IMR-90 (cell line): ENCODE results near the gene MTRF1L. TPM values are rescaled to one million over a fixed set of nuclear protein-coding genes. Genes with fewer than 3 reads are reported as not detected.
A peak's percentile ranks its signal among the peaks of the same experiment; 100 is the strongest.

Source experiments
- ATAC-seq: fragments of 200-7000 bp; cut with Tn5 transposase; 2 replicates; pipeline ENCODE4 v1.9.1; 2020; ENCODE audit warnings: low read depth, mild to moderate bottlenecking, moderate library complexity
- BruUV-seq: library from RNA; stranded (reverse); fragments of 400-500 nt; replicated peaks from 2 replicates; lab custom pipeline; 2021; lab: Mats Ljungman, UMichigan
- CTCF ChIA-PET: fragments of 300-600 bp; formaldehyde crosslinking; extraction: SDS; loops from one replicate; lab custom pipeline; 2021; ENCODE audit warnings: antibody characterized with exemption; lab: Yijun Ruan, JAX
- POLR2A ChIA-PET: fragments of 300-600 bp; sonication (Branson Sonifier 250); formaldehyde crosslinking; loops from one replicate; lab custom pipeline; 2022; ENCODE audit warnings: antibody characterized with exemption; ENCODE audit not compliant: unreplicated experiment; lab: Charles Lee
- DNase-seq: peaks from one replicate; pipeline ENCODE4 v3.0.0; 2013
- H2AFZ ChIP-seq: replicated peaks from 2 replicates; pipeline ENCODE3; 2013; ENCODE audit warnings: low read length, mild to moderate bottlenecking; ENCODE audit not compliant: poor library complexity
- H2AK5ac ChIP-seq: 2 replicates; pipeline ENCODE4 v1.6.1; 2013; ENCODE audit warnings: low read depth, low read length, inconsistent platforms
- H2AK9ac ChIP-seq: replicated peaks from 2 replicates; pipeline ENCODE3; 2013; ENCODE audit warnings: mild to moderate bottlenecking, low read depth, low read length, moderate library complexity; ENCODE audit not compliant: poor library complexity
- H2BK120ac ChIP-seq: 2 replicates; pipeline ENCODE4 v1.6.1; 2013; ENCODE audit warnings: low read depth, low read length, inconsistent platforms
- H2BK15ac ChIP-seq: 3 replicates; pipeline ENCODE4 v1.6.1; 2013; ENCODE audit warnings: low read depth, low read length, inconsistent platforms
- H2BK20ac ChIP-seq: 2 replicates; pipeline ENCODE4 v1.6.1; 2013; ENCODE audit warnings: low read depth, mild to moderate bottlenecking, inconsistent platforms, low read length, moderate library complexity
- H2BK5ac ChIP-seq: 2 replicates; pipeline ENCODE4 v1.6.1; 2013; ENCODE audit warnings: mild to moderate bottlenecking, low read depth, low read length, inconsistent platforms; ENCODE audit not compliant: poor library complexity, severe bottlenecking
- H3K14ac ChIP-seq: replicated peaks from 2 replicates; pipeline ENCODE4 v1.6.1; 2013; ENCODE audit warnings: low read depth, low read length, inconsistent platforms
- H3K18ac ChIP-seq: 2 replicates; pipeline ENCODE4 v1.6.1; 2013; ENCODE audit warnings: low read depth, low read length, control low read depth
- H3K23ac ChIP-seq: 2 replicates; pipeline ENCODE4 v1.6.1; 2013; ENCODE audit warnings: low read depth, low read length, inconsistent platforms
- H3K27ac ChIP-seq: 2 replicates; pipeline ENCODE4 v1.5.1; 2013; ENCODE audit warnings: mild to moderate bottlenecking, control low read depth, low read length; ENCODE audit not compliant: insufficient read depth
- H3K27me3 ChIP-seq: 2 replicates; pipeline ENCODE4 v1.6.1; 2013; ENCODE audit warnings: low read length; ENCODE audit not compliant: control insufficient read depth, insufficient read depth
- H3K36me3 ChIP-seq: 2 replicates; pipeline ENCODE4 v1.6.1; 2013; ENCODE audit warnings: low read length, mixed read lengths; ENCODE audit not compliant: control insufficient read depth, insufficient read depth
- H3K4ac ChIP-seq: 2 replicates; pipeline ENCODE4 v1.6.1; 2013; ENCODE audit warnings: low read depth, low read length, inconsistent platforms
- H3K4me1 ChIP-seq: 2 replicates; pipeline ENCODE4 v1.6.1; 2013; ENCODE audit warnings: low read length, mixed read lengths; ENCODE audit not compliant: control insufficient read depth, insufficient read depth
- H3K4me2 ChIP-seq: 2 replicates; pipeline ENCODE4 v1.6.1; 2013; ENCODE audit warnings: low read depth, mild to moderate bottlenecking, control low read depth, low read length, moderate library complexity
- H3K4me3 ChIP-seq: 2 replicates; pipeline ENCODE4 v1.5.1; 2013; ENCODE audit warnings: low read depth, mild to moderate bottlenecking, control low read depth, low read length, moderate library complexity; ENCODE audit not compliant: insufficient read depth
- H3K56ac ChIP-seq: 2 replicates; pipeline ENCODE4 v1.6.1; 2013; ENCODE audit warnings: low read length, inconsistent platforms; ENCODE audit not compliant: insufficient read depth; ENCODE audit errors: extremely low read depth
- H3K79me1 ChIP-seq, 2 experiments: 2 replicates each; pipeline ENCODE4 v1.6.1; 2013; ENCODE audit warnings: low read length in 2 of 2, inconsistent platforms in 1 of 2, low read depth in 1 of 2
- H3K9ac ChIP-seq: 2 replicates; pipeline ENCODE4 v1.6.1; 2013; ENCODE audit warnings: low read depth, low read length, control low read depth
- H3K9me1 ChIP-seq: 2 replicates; pipeline ENCODE4 v1.6.1; 2013; ENCODE audit warnings: low read length, inconsistent platforms; ENCODE audit not compliant: insufficient read depth
- H3K9me3 ChIP-seq: 2 replicates; pipeline ENCODE4 v1.6.1; 2013; ENCODE audit warnings: low read length; ENCODE audit not compliant: control insufficient read depth, insufficient read depth
- H4K20me1 ChIP-seq: 2 replicates; pipeline ENCODE4 v1.6.1; 2013; ENCODE audit warnings: low read length, inconsistent platforms; ENCODE audit not compliant: insufficient read depth
- H4K5ac ChIP-seq: 2 replicates; pipeline ENCODE4 v1.6.1; 2013; ENCODE audit warnings: mild to moderate bottlenecking, low read depth, low read length, control low read depth
- H4K8ac ChIP-seq, 2 experiments: 2 replicates each; pipeline ENCODE4 v1.6.1; 2013; ENCODE audit warnings: low read depth in 2 of 2, low read length in 2 of 2, control low read depth in 1 of 2, inconsistent platforms in 1 of 2
- H4K91ac ChIP-seq: 2 replicates; pipeline ENCODE4 v1.6.1; 2013; ENCODE audit warnings: low read depth, low read length, inconsistent platforms; ENCODE audit not compliant: insufficient read depth
- BHLHE40 ChIP-seq: fragments of 150-350 bp; IDR thresholded peaks from 2 replicates; pipeline ENCODE4 v1.6.1; 2016; ENCODE audit warnings: mild to moderate bottlenecking, low read depth, low read length
- CEBPB ChIP-seq: IDR thresholded peaks from 2 replicates; pipeline ENCODE4 v1.6.1; 2012; ENCODE audit warnings: low read depth, low read length, improper control_type of control experiment
- CHD1 ChIP-seq: IDR thresholded peaks from 2 replicates; pipeline ENCODE4 v1.6.1; 2012; ENCODE audit warnings: low read depth, low read length, improper control_type of control experiment
- CTCF ChIP-seq: conservative IDR thresholded peaks from 2 replicates; pipeline ENCODE4 v1.5.1; 2012; ENCODE audit warnings: mild to moderate bottlenecking, low read depth, low read length, improper control_type of control experiment
- ELK1 ChIP-seq: fragments of 150-350 bp; IDR thresholded peaks from 2 replicates; pipeline ENCODE4 v1.6.1; 2016; ENCODE audit warnings: low read depth, mild to moderate bottlenecking, low read length, moderate library complexity, borderline replicate concordance
- FOS ChIP-seq: fragments of 150-350 bp; IDR thresholded peaks from 2 replicates; pipeline ENCODE4 v1.6.1; 2016; ENCODE audit warnings: low read depth, low read length
- MAFK ChIP-seq: IDR thresholded peaks from 2 replicates; pipeline ENCODE4 v1.6.1; 2012; ENCODE audit warnings: low read depth, low read length, improper control_type of control experiment
- MXI1 ChIP-seq: IDR thresholded peaks from 2 replicates; pipeline ENCODE4 v1.6.1; 2012; ENCODE audit warnings: low read depth, mild to moderate bottlenecking, low read length, moderate library complexity, borderline replicate concordance
- NFE2L2 ChIP-seq: fragments of 150-350 bp; IDR thresholded peaks from 2 replicates; pipeline ENCODE4 v1.6.1; 2016; ENCODE audit warnings: low read depth, mild to moderate bottlenecking, low read length
- RAD21 ChIP-seq: IDR thresholded peaks from 2 replicates; pipeline ENCODE4 v1.6.1; 2012; ENCODE audit warnings: low read length, improper control_type of control experiment
- RCOR1 ChIP-seq: IDR thresholded peaks from 2 replicates; pipeline ENCODE4 v1.6.1; 2012; ENCODE audit warnings: mild to moderate bottlenecking, low read length, improper control_type of control experiment; ENCODE audit not compliant: insufficient replicate concordance
- RFX5 ChIP-seq: IDR thresholded peaks from 2 replicates; pipeline ENCODE4 v1.8.0; 2012; ENCODE audit warnings: low read depth, mild to moderate bottlenecking, low read length, moderate library complexity
- SMC3 ChIP-seq: fragments of 150-350 bp; IDR thresholded peaks from 2 replicates; pipeline ENCODE4 v1.6.1; 2016; ENCODE audit warnings: low read depth, mild to moderate bottlenecking, antibody characterized with exemption, low read length, moderate library complexity
- USF2 ChIP-seq: fragments of 150-350 bp; IDR thresholded peaks from 2 replicates; pipeline ENCODE4 v1.6.1; 2017; ENCODE audit warnings: mild to moderate bottlenecking, antibody characterized with exemption, low read length, low read depth
- WGBS, 2 experiments: methylation state at CpG; one replicate each; pipeline versions ENCODE4 v1.1.5 to v1.1.7; 2013; ENCODE audit warnings: missing lambda C conversion rate in 2 of 2; ENCODE audit not compliant: insufficient read length in 1 of 2; ENCODE audit errors: extremely low coverage in 2 of 2; 5-methylcytosine and 5-hydroxymethylcytosine counted together
- dilution Hi-C: fragments of 300-500 bp; cut with HindIII; formaldehyde crosslinking; loops from one replicate; pipeline ENCODE4 v1.14.3; 2018; ENCODE audit warnings: low sequenced_read_pairs; ENCODE audit not compliant: unreplicated experiment
- in situ Hi-C: fragments of 300-500 bp; cut with MboI; formaldehyde crosslinking; loops from 3 replicates; pipeline ENCODE4 v1.14.3; 2019; ENCODE audit warnings: low sequenced_read_pairs, inconsistent platforms, mixed read lengths
- intact Hi-C: fragments of 100-400 bp; cut with micrococcal nuclease; formaldehyde crosslinking; loops from 2 replicates; pipeline ENCODE4 v1.10.0; 2022
- polyA plus RNA-seq, 3 experiments: library from polyadenylated mRNA; depleted of rRNA; stranded (reverse); fragments of >200 nt; gene quantifications; 2 replicates each; pipeline ENCODE4 v1.2.3, GENCODE V29; 2012; ENCODE audit warnings: low replicate concordance in 1 of 3
- total RNA-seq: library from RNA; depleted of rRNA; stranded (reverse); fragments of >200 nt; gene quantifications from 2 replicates; pipeline ENCODE4 v1.2.3, GENCODE V29; 2012

The MTRF1L gene
- total and polyA plus RNA-seq, 2 of the 4 experiments (the other 2 are of a cell fraction) = 6.9 to 11.1 TPM

GRCh38 chr6:152982904-152983636, 19.4 kb downstream of the MTRF1L start, which contains the start of gene FBXO5:
Gene FBXO5, minus strand, starts transcription at chr6:152983041. Its CDS starts 82 bp downstream, at chr6:152982959.
- Histone ChIP-seq H3K27me3 (no peaks in the 10 kb centered on the region), H3K9ac (peak within 1 kb of the TSS; percentile 94), H4K8ac (peak within 1 kb of the TSS; percentile 98 to 100), H3K9me3 (no peaks in the 10 kb centered on the region), H3K14ac (peak within 1 kb of the TSS; percentile 100), H3K4me1 (peaks cover 5% of the 10 kb centered on the region), H3K4me3 (peak within 1 kb of the TSS; percentile 73), H3K9me1 (no peaks in the 10 kb centered on the region), H4K5ac (peak within 1 kb of the TSS; percentile 90), H2AFZ (peak within 1 kb of the TSS; percentile 99), H2BK120ac (peak within 1 kb of the TSS; percentile 100), H2AK9ac (peak within 1 kb of the TSS; percentile 96), H2AK5ac (peak within 1 kb of the TSS; percentile 93), H3K4ac (peak within 1 kb of the TSS; percentile 100), H3K23ac (peak within 1 kb of the TSS; percentile 100), H2BK15ac (peak within 1 kb of the TSS; percentile 100; the same call in 2 of the 3 replicates), H2BK5ac (peak within 1 kb of the TSS; percentile 92), H2BK20ac (peak within 1 kb of the TSS; percentile 97), H3K27ac (peak within 1 kb of the TSS; percentile 96), H3K18ac (peak within 1 kb of the TSS; percentile 90), H3K36me3 (no peaks in the 10 kb centered on the region), H4K20me1 (peaks cover 13% of the 10 kb centered on the region; the same call in 1 of the 2 replicates), H3K56ac (peak within 1 kb of the TSS; percentile 100), H3K79me1 (peaks cover 4 to 18% of the 10 kb centered on the region in 2 experiments; a peak in 2 of 4 replicates), H4K91ac (peak within 1 kb of the TSS; percentile 99), H3K4me2 (peak within 1 kb of the TSS; percentile 70)
- 0% methylated on average over 4 of the region's 66 CpGs; no CpG with 5 or more reads in 1 of the 2 experiments for WGBS, 2 experiments
- BruUV-seq = no TSS peak
- DNase-seq (peak; percentile 97), ATAC-seq (peak; percentile 94)
- ChIA-PET CTCF (no interaction called here), POLR2A (no interaction called here)
- dilution Hi-C loops = no loop called here
- in situ Hi-C loops = no loop called here
- intact Hi-C loops = loop anchor here (5.0 kb wide), 1 partner anchor 601 kb away; no protein-coding TSS in a partner anchor
- TF ChIP-seq RFX5 (no peak), CEBPB (no peak), SMC3 (no peak), USF2 (peak; percentile 49; the same call in 1 of the 2 replicates), MXI1 (peak; percentile 92), FOS (peak; percentile 91; the same call in 1 of the 2 replicates), CTCF (no peak), CHD1 (no peak), RCOR1 (no peak), ELK1 (no peak), RAD21 (no peak), NFE2L2 (no peak), MAFK (no peak), BHLHE40 (peak; percentile 68)
